ENCODE data around the gene PTPRM.

- no peak for TF ChIP-seq EZH2 (IDR thresholded peaks at IDR 0.05; ENCODE audit: borderline replicate concordance, low read depth, low read length, severe bottlenecking)
- TF ChIP-seq POLR2A (IDR thresholded peaks at IDR 0.05; ENCODE audit: low read depth, low read length) = no peak
- TF ChIP-seq, protein P1, sequence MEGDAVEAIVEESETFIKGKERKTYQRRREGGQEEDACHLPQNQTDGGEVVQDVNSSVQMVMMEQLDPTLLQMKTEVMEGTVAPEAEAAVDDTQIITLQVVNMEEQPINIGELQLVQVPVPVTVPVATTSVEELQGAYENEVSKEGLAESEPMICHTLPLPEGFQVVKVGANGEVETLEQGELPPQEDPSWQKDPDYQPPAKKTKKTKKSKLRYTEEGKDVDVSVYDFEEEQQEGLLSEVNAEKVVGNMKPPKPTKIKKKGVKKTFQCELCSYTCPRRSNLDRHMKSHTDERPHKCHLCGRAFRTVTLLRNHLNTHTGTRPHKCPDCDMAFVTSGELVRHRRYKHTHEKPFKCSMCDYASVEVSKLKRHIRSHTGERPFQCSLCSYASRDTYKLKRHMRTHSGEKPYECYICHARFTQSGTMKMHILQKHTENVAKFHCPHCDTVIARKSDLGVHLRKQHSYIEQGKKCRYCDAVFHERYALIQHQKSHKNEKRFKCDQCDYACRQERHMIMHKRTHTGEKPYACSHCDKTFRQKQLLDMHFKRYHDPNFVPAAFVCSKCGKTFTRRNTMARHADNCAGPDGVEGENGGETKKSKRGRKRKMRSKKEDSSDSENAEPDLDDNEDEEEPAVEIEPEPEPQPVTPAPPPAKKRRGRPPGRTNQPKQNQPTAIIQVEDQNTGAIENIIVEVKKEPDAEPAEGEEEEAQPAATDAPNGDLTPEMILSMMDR (IDR thresholded peaks at IDR 0.05; ENCODE audit: extremely low read depth in 1 of 2, insufficient read depth in 1 of 2, low read depth in 1 of 2, low read length in 2 of 2) = no peak
- no peak for TF ChIP-seq FOS (IDR thresholded peaks at IDR 0.05; ENCODE audit: borderline replicate concordance, insufficient read depth, low read length)
- TF ChIP-seq, protein P2, sequence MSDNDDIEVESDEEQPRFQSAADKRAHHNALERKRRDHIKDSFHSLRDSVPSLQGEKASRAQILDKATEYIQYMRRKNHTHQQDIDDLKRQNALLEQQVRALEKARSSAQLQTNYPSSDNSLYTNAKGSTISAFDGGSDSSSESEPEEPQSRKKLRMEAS (IDR thresholded peaks at IDR 0.05; ENCODE audit: insufficient read depth, insufficient read length) = no peak
- TF ChIP-seq POLR2AphosphoS5 (IDR thresholded peaks at IDR 0.05; ENCODE audit: insufficient read depth, low read depth, low read length) = no peak
- no peak for TF ChIP-seq JUN (IDR thresholded peaks at IDR 0.05; ENCODE audit: borderline replicate concordance, insufficient read depth, insufficient read length, low read depth)
- no peak for TF ChIP-seq MYC (IDR thresholded peaks at IDR 0.05; ENCODE audit: low read depth, low read length)
Measured at GRCh38 chr18:7537145-7537544, 30.0 kb upstream of the PTPRM start.

All from endothelial cell of umbilical vein (primary cell).